ENCODE data around the gene UNC5C.

- TF ChIP-seq CTCF (IDR thresholded peaks at IDR 0.05) (no peak), POLR2A (IDR thresholded peaks at IDR 0.05) (no peak)
Measured at GRCh38 chr4:95181243-95181995, 367.4 kb downstream of the UNC5C start.

Data from uterus (tissue), 2 donors.